ENCODE results near the gene ANAPC16.

GRCh38 chr10:72194949-72195348 is 20.9 kb upstream of the ANAPC16 start:
- no peak for TF ChIP-seq EP300 (IDR thresholded peaks at IDR 0.05)
- TF ChIP-seq CTCF (IDR thresholded peaks at IDR 0.05): no peak
- TF ChIP-seq POLR2AphosphoS5 (IDR thresholded peaks at IDR 0.05): no peak
